ENCODE data around the gene ACP7. TPM values are rescaled to one million over a fixed set of nuclear protein-coding genes. Genes with fewer than 3 reads are reported as not detected.

The ACP7 gene
- total RNA-seq, 2 experiments from 2014 or later: not detected

DNA sequence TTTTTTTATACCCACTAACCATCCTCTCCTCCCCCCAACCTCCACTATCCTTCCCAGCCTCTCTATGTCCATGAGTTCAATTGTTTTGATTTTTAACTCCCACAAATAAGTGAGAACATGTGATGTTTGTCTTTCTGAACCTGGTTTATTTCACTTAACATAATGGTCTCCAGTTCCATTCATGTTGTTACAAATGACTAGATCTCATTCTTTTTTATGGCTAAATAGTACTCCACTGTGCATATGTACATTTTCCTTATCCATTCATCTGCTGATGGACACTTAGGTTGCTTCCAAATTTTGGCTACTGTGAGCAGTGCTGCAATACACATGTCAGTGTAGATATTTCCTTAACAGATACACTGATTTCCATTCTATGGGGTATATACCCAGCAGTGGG lies 24.9 kb upstream of the ACP7 start:
- TF ChIP-seq, protein P1, sequence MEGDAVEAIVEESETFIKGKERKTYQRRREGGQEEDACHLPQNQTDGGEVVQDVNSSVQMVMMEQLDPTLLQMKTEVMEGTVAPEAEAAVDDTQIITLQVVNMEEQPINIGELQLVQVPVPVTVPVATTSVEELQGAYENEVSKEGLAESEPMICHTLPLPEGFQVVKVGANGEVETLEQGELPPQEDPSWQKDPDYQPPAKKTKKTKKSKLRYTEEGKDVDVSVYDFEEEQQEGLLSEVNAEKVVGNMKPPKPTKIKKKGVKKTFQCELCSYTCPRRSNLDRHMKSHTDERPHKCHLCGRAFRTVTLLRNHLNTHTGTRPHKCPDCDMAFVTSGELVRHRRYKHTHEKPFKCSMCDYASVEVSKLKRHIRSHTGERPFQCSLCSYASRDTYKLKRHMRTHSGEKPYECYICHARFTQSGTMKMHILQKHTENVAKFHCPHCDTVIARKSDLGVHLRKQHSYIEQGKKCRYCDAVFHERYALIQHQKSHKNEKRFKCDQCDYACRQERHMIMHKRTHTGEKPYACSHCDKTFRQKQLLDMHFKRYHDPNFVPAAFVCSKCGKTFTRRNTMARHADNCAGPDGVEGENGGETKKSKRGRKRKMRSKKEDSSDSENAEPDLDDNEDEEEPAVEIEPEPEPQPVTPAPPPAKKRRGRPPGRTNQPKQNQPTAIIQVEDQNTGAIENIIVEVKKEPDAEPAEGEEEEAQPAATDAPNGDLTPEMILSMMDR (IDR thresholded peaks at IDR 0.05): no peak
- ChIA-PET POLR2A (no interaction called here), CTCF (no interaction called here)
- DNase-seq: no peak
- intact Hi-C loops (cut with DNase I, micrococcal nuclease): no loop called here
- Histone ChIP-seq H3K27me3 (ENCODE audit: control insufficient read depth in 1 of 2, insufficient read depth in 2 of 2, low read length in 2 of 2) (no peaks in the 10 kb centered on the region), H3K36me3 (ENCODE audit: insufficient read depth, low read length) (no peaks in the 10 kb centered on the region), H3K4me3 (ENCODE audit: low read length) (no peak overlapping the region), H3K4me1 (ENCODE audit: insufficient read depth, low read length) (peaks cover 6% of the 10 kb centered on the region), H3K9me3 (ENCODE audit: control insufficient read depth in 1 of 2, insufficient read depth in 1 of 2, low read length in 2 of 2) (peaks cover 0 to 8% of the 10 kb centered on the region in 2 experiments), H3K27ac (ENCODE audit: low read depth in 1 of 2, low read length in 2 of 2) (no peak overlapping the region)
- ATAC-seq (ENCODE audit: poor library complexity): no peak
- Mint-ChIP-seq H3K36me3 (ENCODE audit: low read depth) (no peaks in the 10 kb centered on the region), H3K27me3 (no peaks in the 10 kb centered on the region), H3K4me1 (ENCODE audit: low read depth) (no peaks in the 10 kb centered on the region), H3K9me3 (no peaks in the 10 kb centered on the region), H3K27ac (no peak overlapping the region), H3K4me3 (no peak overlapping the region)

DNA sequence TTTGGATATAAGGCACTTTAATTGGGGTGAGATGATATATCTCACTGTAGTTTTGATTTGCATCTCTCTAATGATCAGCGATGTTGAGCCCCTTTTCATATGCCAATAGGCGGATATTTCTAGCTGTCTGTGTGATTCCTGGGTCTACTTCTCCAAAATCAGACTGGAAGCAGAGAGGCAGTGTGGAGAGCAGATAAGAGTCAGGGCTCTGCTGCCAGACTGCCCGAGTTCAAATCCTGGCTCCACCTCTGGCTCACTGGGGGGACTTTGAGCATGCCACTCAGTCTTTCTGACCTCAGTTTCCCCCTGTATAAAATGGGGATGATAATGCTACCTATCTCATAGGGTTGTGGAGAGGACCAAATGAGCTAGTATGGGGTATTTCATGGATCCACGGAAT lies 24.0 kb upstream of the ACP7 start:
- Histone ChIP-seq H3K27me3 (ENCODE audit: control insufficient read depth in 1 of 2, insufficient read depth in 2 of 2, low read length in 2 of 2) (no peaks in the 10 kb centered on the region), H3K4me1 (ENCODE audit: insufficient read depth, low read length) (peaks cover 6% of the 10 kb centered on the region), H3K9me3 (ENCODE audit: control insufficient read depth in 1 of 2, insufficient read depth in 1 of 2, low read length in 2 of 2) (no peaks in the 10 kb centered on the region), H3K36me3 (ENCODE audit: insufficient read depth, low read length) (no peaks in the 10 kb centered on the region), H3K27ac (ENCODE audit: low read depth in 1 of 2, low read length in 2 of 2) (no peak overlapping the region), H3K4me3 (ENCODE audit: low read length) (no peak overlapping the region)
- intact Hi-C loops (cut with DNase I, micrococcal nuclease): no loop called here
- H3K27ac Mint-ChIP-seq: no peak overlapping the region
- TF ChIP-seq, protein P1 (IDR thresholded peaks at IDR 0.05): no peak
- ATAC-seq (ENCODE audit: poor library complexity) (no peak), DNase-seq (no peak)
- H3K27me3 Mint-ChIP-seq: no peaks in the 10 kb centered on the region
- no peaks in the 10 kb centered on the region for H3K36me3 Mint-ChIP-seq (ENCODE audit: low read depth)
- no peaks in the 10 kb centered on the region for H3K4me1 Mint-ChIP-seq (ENCODE audit: low read depth)
- ChIA-PET CTCF (interaction anchor here (0.7 to 1.2 kb wide), 2 partner anchors 8 to 133 kb away, joined by 3 read pairs; no protein-coding TSS in a partner anchor), POLR2A (no interaction called here)
- no peaks in the 10 kb centered on the region for H3K9me3 Mint-ChIP-seq
- no peak overlapping the region for H3K4me3 Mint-ChIP-seq

- peaks cover 6% of the 10 kb centered on the region for H3K4me1 ChIP-seq (ENCODE audit: insufficient read depth, low read length)
Observed at GRCh38 chr19:39064405-39064804, 19.8 kb upstream of the ACP7 start.

More at GRCh38 chr19:39064405-39064804, 19.8 kb upstream of the ACP7 start:
- Histone ChIP-seq H3K4me3 (ENCODE audit: low read length) (no peak overlapping the region), H3K27me3 (ENCODE audit: control insufficient read depth in 1 of 2, insufficient read depth in 2 of 2, low read length in 2 of 2) (no peaks in the 10 kb centered on the region), H3K27ac (ENCODE audit: low read depth in 1 of 2, low read length in 2 of 2) (no peak overlapping the region), H3K36me3 (ENCODE audit: insufficient read depth, low read length) (no peaks in the 10 kb centered on the region), H3K9me3 (ENCODE audit: control insufficient read depth in 1 of 2, insufficient read depth in 1 of 2, low read length in 2 of 2) (no peaks in the 10 kb centered on the region)
- no peaks in the 10 kb centered on the region for H3K9me3 Mint-ChIP-seq
- H3K4me1 Mint-ChIP-seq (ENCODE audit: low read depth): no peaks in the 10 kb centered on the region
- H3K27me3 Mint-ChIP-seq: no peaks in the 10 kb centered on the region
- CTCF ChIA-PET: no interaction called here
- H3K27ac Mint-ChIP-seq: no peak overlapping the region
- no peak for ATAC-seq (ENCODE audit: poor library complexity)
- POLR2A ChIA-PET: no interaction called here
- no peak for DNase-seq
- TF ChIP-seq, protein P1 (IDR thresholded peaks at IDR 0.05): no peak
- H3K4me3 Mint-ChIP-seq: no peak overlapping the region
- intact Hi-C loops (cut with DNase I, micrococcal nuclease): no loop called here
- no peaks in the 10 kb centered on the region for H3K36me3 Mint-ChIP-seq (ENCODE audit: low read depth)
